NCI-H1930 (cell line): ENCODE measurements around the gene UFSP1.

Source experiments
- DNase-seq, 2 experiments: peaks; one replicate each; lab custom pipeline; 2025; lab: John Stamatoyannopoulos, UW

UFSP1 gene

DNA sequence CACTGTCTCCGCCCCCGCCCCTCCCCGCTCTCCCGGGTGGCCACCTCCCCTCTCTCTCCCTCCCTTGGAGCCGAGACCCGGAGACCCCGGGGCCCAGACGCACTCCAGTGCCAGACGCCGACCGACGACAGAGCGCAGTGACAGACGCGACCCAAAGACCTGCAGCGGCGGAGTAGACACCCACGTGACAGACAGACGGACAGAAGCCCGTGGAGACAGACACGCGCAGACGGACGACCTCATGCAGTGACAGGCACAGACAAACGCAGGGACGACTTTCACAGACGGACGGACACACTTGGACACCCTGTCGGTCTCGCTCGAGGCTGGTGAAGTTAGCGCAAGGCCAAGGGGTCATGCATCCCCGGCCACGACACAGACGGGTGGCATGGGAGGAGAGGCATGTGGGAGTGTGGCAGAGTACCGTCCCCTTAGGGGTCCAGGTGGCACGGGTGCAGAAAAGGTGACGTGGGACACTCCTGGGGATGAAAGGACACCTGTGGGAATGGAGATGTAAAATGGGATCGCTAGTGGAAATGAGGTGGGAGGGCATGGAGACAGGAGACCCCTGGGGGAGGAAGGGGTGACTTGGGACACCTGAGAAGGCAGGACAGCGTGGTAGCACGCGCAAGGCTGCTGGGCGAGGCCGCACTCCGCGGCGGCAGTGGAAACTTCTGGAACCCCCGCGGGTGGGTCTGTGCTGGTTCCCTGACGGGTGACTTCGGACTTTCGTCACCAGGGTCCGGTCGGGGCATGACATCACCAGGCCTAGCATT lies 6.6 kb upstream of the UFSP1 start:
- DNase-seq: peak; percentile 17 to 35

- DNase-seq: no peak
These were observed 6.1 kb upstream of the UFSP1 start, which contains the start of gene ACHE for GRCh38 chr7:100895701-100895955. ACHE (minus strand) TSS chr7:100895888; CDS start chr7:100894232, 1,656 bp downstream.

- peak; percentile 18 to 40 for DNase-seq
These were observed 5.6 kb upstream of the UFSP1 start for GRCh38 chr7:100894860-100895700.

DNA sequence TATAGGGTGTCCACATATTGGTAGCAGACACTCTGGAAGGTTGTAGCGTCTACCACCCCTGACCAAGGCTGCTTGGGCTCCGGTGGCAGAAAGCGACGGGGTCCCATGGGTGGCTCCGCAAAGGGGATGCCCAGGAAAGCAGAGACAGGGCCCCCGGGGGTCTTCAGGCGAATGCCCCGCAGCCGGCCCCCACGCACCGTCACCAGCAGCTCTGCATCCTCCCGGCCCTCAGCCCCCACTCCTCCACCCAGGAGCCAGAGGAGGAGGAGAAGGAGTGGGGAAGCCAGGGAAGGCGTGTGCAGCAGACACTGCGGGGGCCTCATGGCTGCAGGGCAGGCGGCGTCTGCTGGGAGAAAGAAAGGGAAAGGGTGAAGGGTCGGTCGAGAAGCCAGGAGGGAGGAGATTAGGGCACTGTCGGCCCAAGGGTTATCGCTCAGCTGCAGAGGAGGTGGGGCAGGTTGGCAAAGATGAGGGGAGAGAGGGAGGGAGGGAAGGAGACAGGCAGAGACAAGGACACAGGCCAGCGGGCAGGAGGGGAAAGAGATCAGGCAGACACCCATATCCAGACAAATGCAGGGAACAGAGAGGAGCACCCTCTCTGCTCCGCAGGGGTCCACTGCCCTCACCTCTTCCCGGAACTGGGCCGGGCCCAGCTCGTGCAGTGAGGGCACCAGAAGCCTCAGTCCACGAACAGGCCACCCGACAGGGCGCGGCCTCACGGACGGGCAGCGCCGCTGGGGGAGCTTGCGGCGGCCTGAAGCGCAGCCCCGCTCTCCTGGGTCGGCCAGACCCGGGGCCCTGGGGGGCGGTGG lies 4.6 kb upstream of the UFSP1 start:
- no peak for DNase-seq

DNA sequence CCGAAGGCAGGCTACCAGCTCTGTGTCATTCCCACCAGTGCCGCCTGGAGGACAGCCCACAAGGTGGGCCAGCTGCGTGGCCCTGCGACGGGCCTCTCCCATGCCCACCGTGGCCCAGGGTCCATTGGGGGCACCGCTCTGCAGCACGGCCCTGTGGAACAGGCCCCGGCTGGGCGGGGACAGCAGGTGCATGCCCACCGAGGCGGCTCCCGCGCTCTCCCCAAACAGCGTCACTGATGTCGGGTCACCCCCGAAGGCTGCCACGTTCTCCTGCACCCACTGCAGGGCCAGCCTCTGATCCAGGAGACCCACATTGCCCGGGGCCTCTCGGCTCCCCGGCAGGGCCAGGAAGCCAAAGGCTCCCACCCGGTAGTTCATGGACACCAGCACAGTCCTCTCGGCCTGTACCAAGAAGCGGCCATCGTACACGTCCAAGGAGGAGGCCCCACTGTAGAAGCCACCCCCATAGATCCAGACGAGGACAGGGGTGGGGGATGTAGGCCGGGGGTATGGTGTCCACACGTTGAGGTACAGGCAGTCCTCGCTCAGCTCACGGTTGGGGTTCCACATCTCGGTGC lies 3.9 kb upstream of the UFSP1 start:
- DNase-seq: no peak

GRCh38 chr7:100892364-100893317 lies 3.1 kb upstream of the UFSP1 start:
- DNase-seq: no peak

- no peak for DNase-seq
These were observed 2.2 kb upstream of the UFSP1 start for GRCh38 chr7:100891568-100892247.

GRCh38 chr7:100890653-100891567 lies 1.4 kb upstream of the UFSP1 start:
- no peak for DNase-seq

DNA sequence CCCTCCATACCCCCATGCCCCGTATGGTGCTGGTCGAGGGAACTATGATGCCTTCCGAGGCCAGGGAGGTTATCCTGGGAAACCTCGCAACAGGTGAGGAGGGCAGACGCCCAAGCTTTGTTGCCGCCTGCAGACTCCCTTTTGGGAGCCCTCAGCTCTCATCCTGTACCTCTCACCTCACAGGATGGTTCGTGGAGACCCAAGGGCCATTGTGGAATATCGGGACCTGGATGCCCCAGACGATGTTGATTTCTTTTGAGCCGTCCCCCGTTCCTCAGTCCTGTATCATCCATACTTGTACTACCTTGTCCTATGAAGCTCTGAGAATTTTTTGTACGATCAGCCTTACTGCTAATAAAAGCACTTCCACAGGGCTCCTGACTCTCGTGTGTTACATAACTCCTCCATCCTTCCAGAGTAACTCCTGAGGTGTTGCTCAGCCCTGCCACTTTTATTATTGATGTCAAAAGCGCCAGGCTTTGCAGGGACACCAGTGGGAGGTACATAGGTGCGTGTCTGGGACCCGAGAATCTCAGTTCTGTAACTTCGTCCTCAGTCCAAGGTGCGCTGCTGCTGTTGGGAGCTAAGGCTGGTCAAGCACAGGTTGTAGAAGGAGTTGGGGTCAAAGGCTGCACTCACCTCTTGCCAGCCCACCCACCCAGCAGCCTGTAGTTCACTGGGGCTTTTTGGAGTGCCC lies 1.1 kb downstream of the UFSP1 start:
- no peak for DNase-seq

GRCh38 chr7:100887516-100888290 lies 1.8 kb downstream of the UFSP1 start:
- DNase-seq: no peak

GRCh38 chr7:100886936-100887515 lies 2.5 kb downstream of the UFSP1 start:
- DNase-seq: no peak

DNA sequence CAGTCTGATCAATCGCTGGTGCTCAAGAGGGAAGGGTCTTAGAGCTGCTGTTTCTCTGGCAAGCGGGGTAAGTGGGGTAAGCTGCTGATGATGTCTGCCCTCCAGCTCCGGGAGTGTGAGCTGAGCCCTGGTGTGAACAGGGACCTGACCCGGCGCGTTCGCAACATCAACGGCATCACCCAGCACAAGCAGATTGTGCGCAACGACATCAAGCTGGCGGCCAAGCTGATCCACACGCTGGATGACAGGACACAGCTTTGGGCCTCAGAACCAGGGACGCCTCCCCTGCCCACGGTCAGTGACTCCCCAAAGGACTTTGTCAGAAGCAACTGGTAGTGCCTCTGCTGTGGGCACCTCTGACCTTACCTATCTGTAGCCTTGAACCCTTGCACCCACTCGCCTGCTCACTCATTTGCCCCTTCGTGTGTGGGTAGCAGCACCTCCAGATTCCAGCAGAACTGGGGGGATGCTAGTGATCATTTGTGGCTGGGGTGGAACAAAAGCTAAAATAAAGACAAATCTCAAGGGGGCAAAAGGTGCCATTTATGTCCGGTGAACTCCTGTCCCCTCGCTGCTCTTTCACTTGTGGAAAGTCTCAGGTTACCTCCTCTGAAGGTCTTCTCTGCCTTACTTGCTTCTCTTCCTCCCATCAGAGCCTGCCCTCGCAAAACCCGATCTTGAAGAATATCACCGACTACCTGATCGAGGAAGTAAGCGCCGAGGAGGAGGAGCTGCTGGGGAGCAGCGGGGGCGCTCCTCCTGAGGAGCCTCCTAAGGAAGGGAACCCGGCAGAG lies 3.2 kb downstream of the UFSP1 start:
- no peak for DNase-seq

- no peak for DNase-seq
These were observed 3.9 kb downstream of the UFSP1 start for GRCh38 chr7:100885440-100886141.

GRCh38 chr7:100884736-100885439 lies 4.6 kb downstream of the UFSP1 start:
- no peak for DNase-seq

DNA sequence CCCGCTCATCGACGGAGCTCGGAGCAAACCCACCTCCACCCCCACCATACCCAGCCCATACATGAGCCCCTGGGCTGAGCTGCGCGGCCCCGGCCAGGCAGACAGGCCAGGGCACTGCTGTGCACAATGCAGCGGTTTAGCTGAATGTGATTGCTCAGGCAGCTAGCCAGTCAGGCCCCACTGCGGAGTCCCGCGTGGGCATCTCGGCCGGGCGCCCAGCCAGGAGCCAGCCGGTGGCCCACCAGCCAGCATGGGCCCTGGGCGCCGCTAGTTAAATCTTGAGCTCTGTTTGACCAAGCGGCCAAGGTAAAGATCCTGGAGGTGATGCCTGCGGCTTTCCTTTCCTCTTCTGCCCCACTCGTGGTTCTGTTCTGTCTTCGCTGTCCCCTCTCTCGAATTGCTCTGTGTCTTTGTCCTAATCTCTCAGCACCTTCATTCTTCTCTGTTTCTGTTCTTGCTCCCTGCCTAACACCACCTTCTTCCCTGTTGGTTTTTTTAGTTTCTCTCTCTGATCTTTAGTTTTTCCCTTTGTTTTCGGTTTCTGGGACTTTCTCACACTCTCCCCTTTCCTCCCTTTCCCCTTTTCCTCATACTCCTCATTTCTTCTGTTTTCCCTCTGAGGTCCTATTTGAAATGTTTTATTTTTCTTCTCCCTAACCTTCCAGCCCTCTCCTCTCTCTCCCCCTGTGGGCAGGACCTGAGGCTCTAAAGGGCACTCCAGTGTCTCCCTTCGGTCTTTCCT lies 6.6 kb downstream of the UFSP1 start:
- no peak for DNase-seq
